Tibial nerve (tissue), 4 donors: Measurements from ENCODE around the gene AUTS2.

Experiments
- EP300 ChIP-seq, 2 donors: sonication (generic); formaldehyde crosslinking; IDR thresholded peaks; one replicate each; pipeline ENCODE4 v1.6.1; 2017; ENCODE audit warnings: antibody characterized with exemption in 2 of 2, mild to moderate bottlenecking in 1 of 2
- POLR2A ChIP-seq, 2 donors: fragments of 450-650 bp; IDR thresholded peaks; one replicate each; pipeline ENCODE4 v1.6.1; 2017; ENCODE audit warnings: antibody characterized with exemption in 2 of 2, mild to moderate bottlenecking in 2 of 2, moderate library complexity in 2 of 2
- TF ChIP-seq, protein P1 (sequence below), 5 experiments: fragments of 200-600 bp in 3 of 5; fragments of 450-650 bp in 2 of 5; sonication (generic) in 3 of 5; IDR thresholded peaks; one replicate each; pipeline ENCODE4 v1.5.1; 2016 to 2019; ENCODE audit warnings: antibody characterized with exemption in 5 of 5, mild to moderate bottlenecking in 3 of 5, moderate library complexity in 2 of 5

DNA sequence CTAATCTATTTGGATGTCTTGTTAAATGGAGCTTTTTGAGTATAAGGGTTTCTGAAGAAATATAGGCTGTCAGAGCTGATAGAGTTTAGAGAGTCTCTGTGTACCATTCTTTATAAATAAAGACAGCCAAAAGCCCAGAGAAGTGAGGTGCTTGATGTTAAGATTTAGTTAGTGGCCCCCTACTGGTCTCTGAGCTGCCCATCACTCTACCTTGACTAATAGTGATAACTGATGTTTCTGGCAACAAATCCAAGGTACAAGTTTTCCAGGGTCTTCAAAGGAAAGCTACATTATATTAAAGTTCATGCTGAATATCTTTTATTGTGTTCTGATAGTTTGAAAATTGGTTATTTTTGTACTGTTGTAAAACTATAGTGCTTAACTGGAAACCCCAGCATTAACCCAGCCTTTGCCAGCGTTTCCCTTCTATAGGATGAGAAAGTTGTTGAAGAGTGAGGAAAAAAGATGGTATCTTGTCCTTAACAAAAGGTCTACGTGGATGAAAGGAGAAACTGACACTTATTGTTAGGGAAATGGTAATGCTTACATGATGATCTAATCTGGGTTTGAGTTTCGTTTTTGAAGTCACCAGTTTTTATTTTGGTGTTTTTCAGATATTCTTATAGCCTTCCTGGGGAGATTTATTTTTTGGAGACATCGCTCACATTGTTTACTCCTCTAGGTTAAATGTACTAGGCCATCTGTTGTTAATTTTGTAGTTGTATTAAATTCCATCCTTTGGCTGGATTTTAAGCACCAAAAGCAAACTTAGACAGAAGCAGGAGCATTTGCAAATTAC is 79.0 kb downstream of the AUTS2 start:
- TF ChIP-seq, protein P1, sequence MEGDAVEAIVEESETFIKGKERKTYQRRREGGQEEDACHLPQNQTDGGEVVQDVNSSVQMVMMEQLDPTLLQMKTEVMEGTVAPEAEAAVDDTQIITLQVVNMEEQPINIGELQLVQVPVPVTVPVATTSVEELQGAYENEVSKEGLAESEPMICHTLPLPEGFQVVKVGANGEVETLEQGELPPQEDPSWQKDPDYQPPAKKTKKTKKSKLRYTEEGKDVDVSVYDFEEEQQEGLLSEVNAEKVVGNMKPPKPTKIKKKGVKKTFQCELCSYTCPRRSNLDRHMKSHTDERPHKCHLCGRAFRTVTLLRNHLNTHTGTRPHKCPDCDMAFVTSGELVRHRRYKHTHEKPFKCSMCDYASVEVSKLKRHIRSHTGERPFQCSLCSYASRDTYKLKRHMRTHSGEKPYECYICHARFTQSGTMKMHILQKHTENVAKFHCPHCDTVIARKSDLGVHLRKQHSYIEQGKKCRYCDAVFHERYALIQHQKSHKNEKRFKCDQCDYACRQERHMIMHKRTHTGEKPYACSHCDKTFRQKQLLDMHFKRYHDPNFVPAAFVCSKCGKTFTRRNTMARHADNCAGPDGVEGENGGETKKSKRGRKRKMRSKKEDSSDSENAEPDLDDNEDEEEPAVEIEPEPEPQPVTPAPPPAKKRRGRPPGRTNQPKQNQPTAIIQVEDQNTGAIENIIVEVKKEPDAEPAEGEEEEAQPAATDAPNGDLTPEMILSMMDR (IDR thresholded peaks at IDR 0.05), result peak; percentile 7 to 30 (median 16)
- TF ChIP-seq POLR2A (IDR thresholded peaks at IDR 0.05) (no peak), EP300 (IDR thresholded peaks at IDR 0.05) (no peak)
